CD14-positive monocyte (primary cell): Measurements from ENCODE around the gene ITGA11. TPM values are rescaled to one million over a fixed set of nuclear protein-coding genes. Genes with fewer than 3 reads are reported as not detected.

Source experiments
- DNase-seq, 3 donors: peaks; one replicate each; pipeline ENCODE4 v3.0.0-alpha.2; 2011 to 2022
- H2AFZ ChIP-seq: 2 replicates; pipeline ENCODE4 v1.6.0; 2012; ENCODE audit warnings: mild to moderate bottlenecking, low read depth, low read length, inconsistent platforms; ENCODE audit not compliant: insufficient read depth, poor library complexity, severe bottlenecking
- H3K27ac ChIP-seq, 2 donors: 1 replicate in 1 of 2; 2 replicates in 1 of 2; pipeline ENCODE4 v1.5.1; 2012 to 2013; ENCODE audit warnings: low read length in 2 of 2, control low read depth in 1 of 2, inconsistent platforms in 1 of 2, low read depth in 1 of 2, mild to moderate bottlenecking in 1 of 2
- H3K27me3 ChIP-seq, 2 donors: one replicate each; pipeline versions ENCODE4 v1.6.0 to v1.6.1; 2011 to 2013; ENCODE audit warnings: low read length in 2 of 2; ENCODE audit not compliant: control insufficient read depth in 2 of 2, insufficient read depth in 2 of 2
- H3K36me3 ChIP-seq, 2 donors: replicated peaks in 1 of 2; 1 replicate in 1 of 2; 2 replicates in 1 of 2; pipeline versions ENCODE4 v1.5.1 to v1.6.1; 2012 to 2013; ENCODE audit warnings: low read length in 2 of 2, control low read depth in 1 of 2, inconsistent platforms in 1 of 2, mild to moderate bottlenecking in 1 of 2; ENCODE audit not compliant: insufficient read depth in 2 of 2, control insufficient read depth in 1 of 2
- H3K4me1 ChIP-seq, 2 donors: 1 replicate in 1 of 2; 2 replicates in 1 of 2; pipeline versions ENCODE4 v1.5.1 to v1.6.1; 2012 to 2013; ENCODE audit warnings: low read length in 2 of 2, control low read depth in 1 of 2, inconsistent platforms in 1 of 2, mild to moderate bottlenecking in 1 of 2, moderate library complexity in 1 of 2; ENCODE audit not compliant: insufficient read depth in 2 of 2, control insufficient read depth in 1 of 2
- H3K4me2 ChIP-seq: replicated peaks from 2 replicates; pipeline ENCODE3; 2012; ENCODE audit warnings: low read length, moderate library complexity, mild to moderate bottlenecking; ENCODE audit not compliant: poor library complexity, severe bottlenecking; ENCODE audit errors: extremely low read depth
- H3K4me3 ChIP-seq, 3 experiments: fragments of 200-600 bp in 1 of 3; sonication (generic) in 1 of 3; replicated peaks in 1 of 3; 1 replicate in 2 of 3; 2 replicates in 1 of 3; pipeline ENCODE4 v1.5.1; 2011 to 2013; ENCODE audit warnings: low read length in 3 of 3, mild to moderate bottlenecking in 3 of 3, control low read depth in 2 of 3, low read depth in 2 of 3, inconsistent platforms in 1 of 3, moderate library complexity in 1 of 3
- H3K79me2 ChIP-seq: 2 replicates; pipeline ENCODE4 v1.6.0; 2012; ENCODE audit warnings: mild to moderate bottlenecking, control low read depth, inconsistent platforms, low read length, moderate library complexity; ENCODE audit not compliant: insufficient read depth
- H3K9ac ChIP-seq: 2 replicates; pipeline ENCODE4 v1.6.0; 2017; ENCODE audit warnings: low read length, mild to moderate bottlenecking; ENCODE audit not compliant: insufficient read depth, poor library complexity, severe bottlenecking
- H3K9me3 ChIP-seq, 2 donors: replicated peaks in 1 of 2; 1 replicate in 1 of 2; 2 replicates in 1 of 2; pipeline versions ENCODE4 v1.5.1 to v1.6.1; 2012 to 2013; ENCODE audit warnings: low read length in 2 of 2, control low read depth in 1 of 2; ENCODE audit not compliant: control insufficient read depth in 1 of 2, insufficient read depth in 1 of 2
- H4K20me1 ChIP-seq: 2 replicates; pipeline ENCODE4 v1.6.0; 2012; ENCODE audit warnings: mild to moderate bottlenecking, low read length, control low read depth, moderate library complexity; ENCODE audit not compliant: insufficient read depth
- H3K27ac Mint-ChIP-seq, 7 donors: one replicate each; pipeline ENCODE4 v1.8.0; 2020; ENCODE audit warnings: mild to moderate bottlenecking in 7 of 7, mixed read lengths in 7 of 7, moderate library complexity in 6 of 7, inconsistent platforms in 2 of 7
- H3K27me3 Mint-ChIP-seq, 3 donors: one replicate each; pipeline ENCODE4 v1.8.0; 2021 to 2022; ENCODE audit warnings: low read depth in 3 of 3, mild to moderate bottlenecking in 3 of 3, mixed read lengths in 3 of 3, moderate library complexity in 3 of 3, inconsistent platforms in 1 of 3
- H3K36me3 Mint-ChIP-seq, 2 donors: one replicate each; pipeline ENCODE4 v1.8.0; 2020; ENCODE audit warnings: mixed read lengths in 2 of 2, inconsistent platforms in 1 of 2, mild to moderate bottlenecking in 1 of 2
- H3K4me1 Mint-ChIP-seq: one replicate; pipeline ENCODE4 v1.8.0; 2020; ENCODE audit warnings: mild to moderate bottlenecking, mixed read lengths
- H3K4me3 Mint-ChIP-seq, 2 donors: one replicate each; pipeline ENCODE4 v1.8.0; 2020; ENCODE audit warnings: mild to moderate bottlenecking in 2 of 2, mixed read lengths in 2 of 2, moderate library complexity in 1 of 2
- H3K9me3 Mint-ChIP-seq, 7 donors: one replicate each; pipeline ENCODE4 v1.8.0; 2020 to 2022; ENCODE audit warnings: mixed read lengths in 7 of 7, mild to moderate bottlenecking in 6 of 7, moderate library complexity in 6 of 7, inconsistent platforms in 2 of 7
- WGBS: methylation state at CpG from one replicate; pipeline ENCODE4 v1.1.5; 2013; ENCODE audit warnings: missing lambda C conversion rate; ENCODE audit not compliant: insufficient coverage; 5-methylcytosine and 5-hydroxymethylcytosine counted together
- intact Hi-C, 2 donors: fragments of 100-400 bp; cut with micrococcal nuclease; formaldehyde crosslinking; loops; one replicate each; pipeline versions ENCODE4 v1.15.0 to v1.15.1; 2023
- polyA plus RNA-seq, 3 donors: library from polyadenylated mRNA; depleted of rRNA in 1 of 3; unstranded in 2 of 3; stranded (reverse) in 1 of 3; fragments of 300-500 nt in 2 of 3; fragments of >200 nt in 1 of 3; fragmentation: Illumina TruSeq in 2 of 3; gene quantifications; 1 replicate in 2 of 3; 2 replicates in 1 of 3; pipeline ENCODE4 v1.2.3, GENCODE V29; 2012 to 2021
- TF ChIP-seq, protein P1 (sequence below): fragments of 200-600 bp; IDR thresholded peaks from one replicate; pipeline ENCODE4 v1.8.0; 2022; ENCODE audit warnings: antibody characterized with exemption, mild to moderate bottlenecking

ITGA11 gene
- polyA plus RNA-seq, 3 donors = under 0.01 to 0.01 TPM; not detected in 1

DNA sequence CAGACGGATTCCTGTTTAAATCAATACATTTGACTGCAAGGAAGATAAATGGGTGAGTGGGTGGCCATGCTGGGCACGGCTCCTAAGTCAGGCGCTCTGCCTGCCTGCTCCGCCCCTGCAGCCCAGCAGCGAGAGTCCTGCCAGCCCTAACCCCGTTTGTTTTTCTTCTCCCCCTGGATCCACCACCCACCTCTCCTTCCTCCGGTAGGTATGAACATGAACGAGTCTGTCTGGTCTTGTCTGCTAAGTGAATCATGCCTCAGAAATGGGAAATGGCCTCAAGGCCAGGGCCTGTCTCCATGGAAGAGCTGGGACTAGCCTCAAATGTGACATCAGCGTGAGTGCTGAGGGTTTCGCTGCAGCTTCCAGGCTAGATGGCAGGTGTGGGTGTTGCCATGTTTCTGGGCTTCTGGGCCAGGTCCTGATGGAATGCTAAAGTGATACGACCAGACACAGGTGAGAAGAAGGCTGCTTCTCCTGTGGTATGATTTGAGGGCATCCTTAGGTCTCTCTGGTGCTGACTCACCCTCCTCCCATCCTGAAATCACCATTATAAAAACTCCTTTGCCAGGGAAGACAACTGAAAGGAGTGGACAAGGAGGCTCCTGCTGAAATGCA lies 160.0 kb downstream of the ITGA11 start:
- H3K4me1 Mint-ChIP-seq = peaks cover 10% of the 10 kb centered on the region
- no peak overlapping the region for H3K4me3 Mint-ChIP-seq
- Histone ChIP-seq H3K27me3 (peaks cover 0 to 7% of the 10 kb centered on the region in 2 donors), H3K4me1 (peaks cover 7 to 8% of the 10 kb centered on the region in 2 donors), H2AFZ (no peak overlapping the region), H3K79me2 (peaks cover 7% of the 10 kb centered on the region), H3K4me2 (no peak overlapping the region), H3K9ac (no peak overlapping the region), H4K20me1 (no peaks in the 10 kb centered on the region), H3K36me3 (no peaks in the 10 kb centered on the region), H3K27ac (no peak overlapping the region), H3K4me3 (no peak overlapping the region), H3K9me3 (no peaks in the 10 kb centered on the region)
- no peaks in the 10 kb centered on the region for H3K9me3 Mint-ChIP-seq
- peak overlapping the region in 2 of 7 donors; percentile 13 to 27 for H3K27ac Mint-ChIP-seq
- WGBS = 87% methylated on average over 7 of the region's 11 CpGs
- no peaks in the 10 kb centered on the region for H3K36me3 Mint-ChIP-seq
- H3K27me3 Mint-ChIP-seq = peaks cover 0 to 7% (median 4%) of the 10 kb centered on the region in 3 donors
- intact Hi-C loops = no loop called here
- no peak for DNase-seq
- TF ChIP-seq, protein P1, sequence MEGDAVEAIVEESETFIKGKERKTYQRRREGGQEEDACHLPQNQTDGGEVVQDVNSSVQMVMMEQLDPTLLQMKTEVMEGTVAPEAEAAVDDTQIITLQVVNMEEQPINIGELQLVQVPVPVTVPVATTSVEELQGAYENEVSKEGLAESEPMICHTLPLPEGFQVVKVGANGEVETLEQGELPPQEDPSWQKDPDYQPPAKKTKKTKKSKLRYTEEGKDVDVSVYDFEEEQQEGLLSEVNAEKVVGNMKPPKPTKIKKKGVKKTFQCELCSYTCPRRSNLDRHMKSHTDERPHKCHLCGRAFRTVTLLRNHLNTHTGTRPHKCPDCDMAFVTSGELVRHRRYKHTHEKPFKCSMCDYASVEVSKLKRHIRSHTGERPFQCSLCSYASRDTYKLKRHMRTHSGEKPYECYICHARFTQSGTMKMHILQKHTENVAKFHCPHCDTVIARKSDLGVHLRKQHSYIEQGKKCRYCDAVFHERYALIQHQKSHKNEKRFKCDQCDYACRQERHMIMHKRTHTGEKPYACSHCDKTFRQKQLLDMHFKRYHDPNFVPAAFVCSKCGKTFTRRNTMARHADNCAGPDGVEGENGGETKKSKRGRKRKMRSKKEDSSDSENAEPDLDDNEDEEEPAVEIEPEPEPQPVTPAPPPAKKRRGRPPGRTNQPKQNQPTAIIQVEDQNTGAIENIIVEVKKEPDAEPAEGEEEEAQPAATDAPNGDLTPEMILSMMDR = no peak

DNA sequence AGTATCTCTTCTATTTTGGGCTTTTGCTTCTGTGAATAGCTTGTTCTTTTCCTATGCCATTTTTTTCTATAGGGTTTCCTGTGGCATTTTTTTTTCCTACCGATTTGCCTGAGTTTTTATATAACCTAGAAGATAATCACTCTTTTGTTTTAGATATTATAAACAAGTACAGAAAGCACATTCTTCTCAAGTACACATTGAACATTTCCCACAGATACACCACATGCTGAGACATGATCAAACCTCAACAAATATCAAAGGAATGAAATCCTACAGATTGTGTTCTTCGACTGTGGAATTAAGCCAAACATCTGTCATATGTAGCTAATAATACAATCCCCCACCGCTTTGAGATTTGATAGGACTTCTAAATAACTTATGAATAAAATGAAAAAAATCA lies 163.6 kb downstream of the ITGA11 start:
- H3K27ac ChIP-seq = no peak overlapping the region
- no peaks in the 10 kb centered on the region for H3K9me3 Mint-ChIP-seq
- H3K79me2 ChIP-seq = no peaks in the 10 kb centered on the region
- no peak overlapping the region for H3K4me2 ChIP-seq
- no peaks in the 10 kb centered on the region for H4K20me1 ChIP-seq
- H3K27me3 ChIP-seq = peaks cover 10 to 28% of the 10 kb centered on the region in 2 donors
- no peaks in the 10 kb centered on the region for H3K36me3 Mint-ChIP-seq
- no peak overlapping the region for H3K27ac Mint-ChIP-seq
- H3K4me1 ChIP-seq = no peaks in the 10 kb centered on the region
- H2AFZ ChIP-seq = no peak overlapping the region
- no peak overlapping the region for H3K4me3 ChIP-seq
- WGBS = no CpG with 5 or more reads among the region's 3 CpGs
- intact Hi-C loops = no loop called here
- peaks cover 2 to 19% (median 16%) of the 10 kb centered on the region in 3 donors for H3K27me3 Mint-ChIP-seq
- H3K9ac ChIP-seq = no peak overlapping the region
- no peaks in the 10 kb centered on the region for H3K9me3 ChIP-seq
- H3K4me3 Mint-ChIP-seq = no peak overlapping the region
- DNase-seq = no peak
- no peaks in the 10 kb centered on the region for H3K4me1 Mint-ChIP-seq
- H3K36me3 ChIP-seq = no peaks in the 10 kb centered on the region
- TF ChIP-seq, protein P1 = no peak
